ENCODE data around the gene ANKRD13D.

Gene ANKRD13D

DNA sequence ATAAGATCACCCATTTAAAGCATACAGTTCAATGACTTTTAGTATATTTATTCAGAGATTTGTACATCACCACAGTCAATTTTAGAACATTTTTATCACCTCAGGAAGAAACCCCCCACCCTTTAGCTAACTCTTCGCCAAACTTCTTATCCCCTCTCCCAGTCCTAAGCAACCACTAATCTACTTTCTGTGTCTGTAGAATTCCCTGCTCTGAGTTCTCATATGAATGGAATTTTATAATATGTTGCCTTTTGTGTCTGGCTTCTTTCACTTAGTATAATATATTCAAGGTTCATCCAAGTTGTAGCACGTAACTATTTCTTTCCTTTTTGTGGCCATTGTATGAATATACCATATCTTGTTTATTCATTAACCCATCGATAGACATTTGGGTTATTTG is 3.6 kb downstream of the ANKRD13D start:
- no peak for TF ChIP-seq ZFX (IDR thresholded peaks at IDR 0.05)
- TF ChIP-seq, protein P1, sequence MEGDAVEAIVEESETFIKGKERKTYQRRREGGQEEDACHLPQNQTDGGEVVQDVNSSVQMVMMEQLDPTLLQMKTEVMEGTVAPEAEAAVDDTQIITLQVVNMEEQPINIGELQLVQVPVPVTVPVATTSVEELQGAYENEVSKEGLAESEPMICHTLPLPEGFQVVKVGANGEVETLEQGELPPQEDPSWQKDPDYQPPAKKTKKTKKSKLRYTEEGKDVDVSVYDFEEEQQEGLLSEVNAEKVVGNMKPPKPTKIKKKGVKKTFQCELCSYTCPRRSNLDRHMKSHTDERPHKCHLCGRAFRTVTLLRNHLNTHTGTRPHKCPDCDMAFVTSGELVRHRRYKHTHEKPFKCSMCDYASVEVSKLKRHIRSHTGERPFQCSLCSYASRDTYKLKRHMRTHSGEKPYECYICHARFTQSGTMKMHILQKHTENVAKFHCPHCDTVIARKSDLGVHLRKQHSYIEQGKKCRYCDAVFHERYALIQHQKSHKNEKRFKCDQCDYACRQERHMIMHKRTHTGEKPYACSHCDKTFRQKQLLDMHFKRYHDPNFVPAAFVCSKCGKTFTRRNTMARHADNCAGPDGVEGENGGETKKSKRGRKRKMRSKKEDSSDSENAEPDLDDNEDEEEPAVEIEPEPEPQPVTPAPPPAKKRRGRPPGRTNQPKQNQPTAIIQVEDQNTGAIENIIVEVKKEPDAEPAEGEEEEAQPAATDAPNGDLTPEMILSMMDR (conservative IDR thresholded peaks at IDR 0.05), result no peak
- no peak overlapping the region for H3K27ac ChIP-seq

DNA sequence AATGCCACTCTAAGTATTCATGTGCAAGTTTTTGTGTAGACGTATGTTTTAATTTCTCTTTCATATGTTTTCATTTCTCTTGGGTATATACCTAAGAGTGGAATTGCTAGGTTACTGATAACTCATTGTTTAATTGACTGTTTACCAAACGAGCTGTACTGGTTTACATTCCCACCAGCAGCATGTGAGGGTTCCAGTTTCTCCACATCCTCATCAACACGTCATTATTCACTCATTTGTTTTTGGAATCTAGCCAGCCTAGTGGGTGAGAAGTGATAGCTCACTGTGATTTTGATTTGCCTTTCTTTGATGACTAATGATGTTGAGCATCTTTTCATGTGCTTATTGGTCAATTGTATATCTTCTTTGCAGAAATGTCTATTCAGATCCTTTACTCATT is 4.0 kb downstream of the ANKRD13D start:
- H3K27ac ChIP-seq, result no peak overlapping the region
- TF ChIP-seq, protein P1 (conservative IDR thresholded peaks at IDR 0.05), result no peak

- TF ChIP-seq ZFX (IDR thresholded peaks at IDR 0.05), result no peak
- TF ChIP-seq, protein P1 (conservative IDR thresholded peaks at IDR 0.05), result no peak
- no peak overlapping the region for H3K27ac ChIP-seq
These were observed 6.7 kb downstream of the ANKRD13D start for GRCh38 chr11:67295846-67296245.

GRCh38 chr11:67298786-67299185 is 9.7 kb downstream of the ANKRD13D start:
- no peak overlapping the region for H3K27ac ChIP-seq
- TF ChIP-seq, protein P1 (conservative IDR thresholded peaks at IDR 0.05), result no peak
- no peak for TF ChIP-seq ZFX (IDR thresholded peaks at IDR 0.05)

- no peak for TF ChIP-seq ZFX (IDR thresholded peaks at IDR 0.05)
- TF ChIP-seq, protein P1 (conservative IDR thresholded peaks at IDR 0.05), result no peak
- no peak overlapping the region for H3K27ac ChIP-seq
These were observed 10.5 kb downstream of the ANKRD13D start for GRCh38 chr11:67299471-67300191.

DNA sequence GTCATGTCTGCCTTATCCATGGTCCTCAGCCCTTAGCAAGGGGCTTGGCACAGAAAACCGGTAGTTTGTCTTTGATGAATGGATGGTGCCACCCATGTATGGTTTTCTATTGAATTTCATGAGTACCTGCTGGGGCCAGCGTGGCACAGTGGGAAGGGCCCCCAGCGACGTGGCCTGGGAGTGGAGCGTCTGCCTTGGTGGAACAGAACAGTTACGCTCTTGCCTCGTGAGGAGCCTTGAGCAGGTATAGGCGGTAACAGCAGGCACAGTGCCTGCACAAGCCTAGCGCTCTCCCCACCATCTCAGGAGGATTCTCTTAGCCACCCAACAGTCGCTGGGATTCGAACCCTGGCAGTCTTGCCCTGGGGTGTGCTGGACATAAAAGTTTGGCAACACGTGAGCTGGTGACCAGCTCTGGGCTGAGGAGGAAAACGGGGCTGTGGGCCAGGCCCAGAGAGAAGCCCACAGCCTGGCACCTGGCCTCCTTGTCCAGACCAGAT is 11.2 kb downstream of the ANKRD13D start:
- TF ChIP-seq ZFX (IDR thresholded peaks at IDR 0.05), result no peak
- TF ChIP-seq, protein P1 (conservative IDR thresholded peaks at IDR 0.05), result no peak
- no peak overlapping the region for H3K27ac ChIP-seq

DNA sequence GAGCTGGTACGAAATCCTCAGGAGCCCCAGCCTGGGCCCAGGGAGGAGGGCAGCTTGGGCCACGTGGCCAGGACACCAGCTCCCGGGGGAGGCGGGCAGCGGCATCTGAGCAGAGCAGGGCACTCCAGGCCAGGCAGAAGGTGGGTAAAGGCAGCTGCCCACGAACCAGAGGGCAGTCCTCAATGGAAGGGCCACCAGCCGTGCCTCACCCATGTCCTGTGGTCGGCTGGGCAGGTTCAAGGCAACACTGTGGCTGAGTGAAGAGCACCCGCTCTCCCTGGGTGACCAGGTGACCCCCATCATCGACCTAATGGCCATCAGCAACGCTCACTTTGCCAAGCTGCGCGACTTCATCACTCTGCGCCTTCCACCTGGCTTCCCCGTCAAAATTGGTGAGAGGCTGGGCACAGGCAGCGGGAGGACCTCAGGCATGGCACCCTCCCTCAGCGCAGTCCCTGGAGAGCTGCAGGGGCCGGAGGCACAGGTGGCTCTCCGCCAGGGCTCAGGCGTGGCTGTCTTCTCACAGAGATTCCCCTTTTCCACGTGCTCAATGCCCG is 11.7 kb downstream of the ANKRD13D start:
- H3K27ac ChIP-seq, result no peak overlapping the region
- no peak for TF ChIP-seq ZFX (IDR thresholded peaks at IDR 0.05)
- TF ChIP-seq, protein P1 (conservative IDR thresholded peaks at IDR 0.05), result no peak

Measured in C4-2B (cell line).